GM23338 (cell line): ENCODE results near the gene PPHLN1. TPM values are rescaled to one million over a fixed set of nuclear protein-coding genes. Genes with fewer than 3 reads are reported as not detected.

Experiments
- ATAC-seq: fragments of 200-7000 bp; cut with Tn5 transposase; 3 replicates; pipeline ENCODE4 v1.9.1; 2020
- DNase-seq: peaks from one replicate; pipeline ENCODE4 v3.0.0-alpha.2; 2015; ENCODE audit warnings: low spot score
- H2AFZ ChIP-seq: fragments of 200-600 bp; sonication (generic); 2 replicates; pipeline ENCODE4 v1.8.0; 2016; ENCODE audit warnings: antibody characterized with exemption, mild to moderate bottlenecking, moderate library complexity
- H3F3A ChIP-seq: fragments of 200-600 bp; sonication (generic); replicated peaks from 2 replicates; pipeline ENCODE4 v1.8.0; 2017; ENCODE audit warnings: antibody characterized with exemption, mixed run types, low read depth
- H3K27ac ChIP-seq: fragments of 200-600 bp; sonication (generic); 2 replicates; pipeline ENCODE4 v1.6.1; 2016; ENCODE audit warnings: low read depth
- H3K27me3 ChIP-seq: fragments of 200-600 bp; sonication (generic); 2 replicates; pipeline ENCODE4 v1.8.0; 2016; ENCODE audit warnings: mild to moderate bottlenecking, mixed run types, moderate library complexity; ENCODE audit not compliant: insufficient read depth
- H3K36me3 ChIP-seq: fragments of 200-600 bp; sonication (generic); 2 replicates; pipeline ENCODE4 v1.8.0; 2016; ENCODE audit warnings: mild to moderate bottlenecking; ENCODE audit not compliant: insufficient read depth
- H3K4me1 ChIP-seq: fragments of 200-600 bp; sonication (generic); 2 replicates; pipeline ENCODE4 v1.8.0; 2016; ENCODE audit warnings: mild to moderate bottlenecking, moderate library complexity; ENCODE audit not compliant: insufficient read depth
- H3K4me2 ChIP-seq: fragments of 200-600 bp; sonication (generic); 2 replicates; pipeline ENCODE4 v1.7.1; 2017; ENCODE audit warnings: mixed run types
- H3K4me3 ChIP-seq: fragments of 200-600 bp; sonication (generic); 2 replicates; pipeline ENCODE4 v1.6.1; 2016; ENCODE audit warnings: mixed run types
- H3K79me2 ChIP-seq: fragments of 200-600 bp; sonication (generic); replicated peaks from 2 replicates; pipeline ENCODE4 v1.8.0; 2017; ENCODE audit warnings: mild to moderate bottlenecking; ENCODE audit not compliant: insufficient read depth
- H3K9me2 ChIP-seq: fragments of 200-600 bp; sonication (generic); 2 replicates; pipeline ENCODE4 v1.8.0; 2017; ENCODE audit not compliant: insufficient read depth
- H4K20me1 ChIP-seq: fragments of 200-600 bp; sonication (generic); replicated peaks from 2 replicates; pipeline ENCODE4 v1.8.0; 2017; ENCODE audit warnings: mild to moderate bottlenecking; ENCODE audit not compliant: insufficient read depth
- H3K27ac Mint-ChIP-seq: 2 replicates; pipeline ENCODE4 v1.8.0; 2020; ENCODE audit warnings: inconsistent platforms, mild to moderate bottlenecking, moderate library complexity, mixed read lengths
- H3K27me3 Mint-ChIP-seq: 3 replicates; pipeline ENCODE4 v1.8.0; 2022; ENCODE audit warnings: low read depth, mild to moderate bottlenecking, moderate library complexity, mixed read lengths, inconsistent platforms; ENCODE audit not compliant: insufficient read depth, poor library complexity
- H3K36me3 Mint-ChIP-seq: 3 replicates; pipeline ENCODE4 v1.8.0; 2021; ENCODE audit warnings: low read depth, mild to moderate bottlenecking, inconsistent platforms, moderate library complexity, mixed read lengths
- H3K4me1 Mint-ChIP-seq: 3 replicates; pipeline ENCODE4 v1.8.0; 2020; ENCODE audit warnings: mild to moderate bottlenecking, inconsistent platforms, mixed read lengths
- H3K4me3 Mint-ChIP-seq: 3 replicates; pipeline ENCODE4 v1.8.0; 2021; ENCODE audit warnings: moderate library complexity, mild to moderate bottlenecking, inconsistent platforms, mixed read lengths
- H3K9me3 Mint-ChIP-seq: 3 replicates; pipeline ENCODE4 v1.8.0; 2020; ENCODE audit warnings: moderate library complexity, mild to moderate bottlenecking, inconsistent platforms, mixed read lengths
- ETS1 ChIP-seq: IDR thresholded peaks from 2 replicates; pipeline ENCODE4 v1.6.1; 2016; ENCODE audit warnings: antibody characterized with exemption
- EZH2 ChIP-seq: fragments of 200-600 bp; sonication (generic); IDR thresholded peaks from one replicate; pipeline ENCODE4 v1.8.0; 2017; ENCODE audit warnings: antibody characterized with exemption, mild to moderate bottlenecking, low read depth; ENCODE audit not compliant: unreplicated experiment
- JUNB ChIP-seq: IDR thresholded peaks from one replicate; pipeline ENCODE4 v1.6.1; 2016; ENCODE audit warnings: antibody characterized with exemption; ENCODE audit not compliant: unreplicated experiment
- NANOG ChIP-seq: IDR thresholded peaks from 2 replicates; pipeline ENCODE4 v1.6.1; 2016; ENCODE audit warnings: antibody characterized with exemption, borderline replicate concordance
- POLR2AphosphoS5 ChIP-seq: IDR thresholded peaks from 2 replicates; pipeline ENCODE4 v1.6.1; 2016; ENCODE audit warnings: antibody characterized with exemption, low read depth
- REST ChIP-seq: IDR thresholded peaks from one replicate; pipeline ENCODE4 v1.6.1; 2018; ENCODE audit warnings: antibody characterized with exemption; ENCODE audit not compliant: unreplicated experiment
- STAT1 ChIP-seq: IDR thresholded peaks from one replicate; pipeline ENCODE4 v1.6.1; 2016; ENCODE audit warnings: antibody characterized with exemption; ENCODE audit not compliant: unreplicated experiment
- ZNF114 ChIP-seq: fragments of 250-450 bp; sonication (Bioruptor Pico); IDR thresholded peaks from 2 replicates; pipeline ENCODE4 v1.5.0; 2020; ENCODE audit warnings: mild to moderate bottlenecking, moderate library complexity
- ZNF331 ChIP-seq: fragments of 250-450 bp; sonication (Bioruptor Pico); IDR thresholded peaks from 2 replicates; pipeline ENCODE4 v1.5.0; 2020; ENCODE audit warnings: low read depth, mild to moderate bottlenecking, moderate library complexity
- polyA plus RNA-seq: library from polyadenylated mRNA; unstranded; fragments of >200 nt; fragmentation: Nextera tagmentation; extraction: Ambion mirVana; gene quantifications from 2 replicates; pipeline ENCODE4 v1.2.1, GENCODE V29; 2016
- total RNA-seq: library from RNA; depleted of rRNA; stranded (reverse); fragments of >200 nt; shearing (Covaris generic); gene quantifications from 2 replicates; pipeline ENCODE4 v1.2.3, GENCODE V29; 2014
- TF ChIP-seq, protein P1 (sequence below): fragments of 250-450 bp; sonication (Bioruptor Pico); IDR thresholded peaks from 2 replicates; pipeline ENCODE4 v1.5.0; 2020; ENCODE audit warnings: mild to moderate bottlenecking, moderate library complexity

PPHLN1 gene
- total and polyA plus RNA-seq, 2 experiments from 2014 or later, result 93.0 to 103 TPM

DNA sequence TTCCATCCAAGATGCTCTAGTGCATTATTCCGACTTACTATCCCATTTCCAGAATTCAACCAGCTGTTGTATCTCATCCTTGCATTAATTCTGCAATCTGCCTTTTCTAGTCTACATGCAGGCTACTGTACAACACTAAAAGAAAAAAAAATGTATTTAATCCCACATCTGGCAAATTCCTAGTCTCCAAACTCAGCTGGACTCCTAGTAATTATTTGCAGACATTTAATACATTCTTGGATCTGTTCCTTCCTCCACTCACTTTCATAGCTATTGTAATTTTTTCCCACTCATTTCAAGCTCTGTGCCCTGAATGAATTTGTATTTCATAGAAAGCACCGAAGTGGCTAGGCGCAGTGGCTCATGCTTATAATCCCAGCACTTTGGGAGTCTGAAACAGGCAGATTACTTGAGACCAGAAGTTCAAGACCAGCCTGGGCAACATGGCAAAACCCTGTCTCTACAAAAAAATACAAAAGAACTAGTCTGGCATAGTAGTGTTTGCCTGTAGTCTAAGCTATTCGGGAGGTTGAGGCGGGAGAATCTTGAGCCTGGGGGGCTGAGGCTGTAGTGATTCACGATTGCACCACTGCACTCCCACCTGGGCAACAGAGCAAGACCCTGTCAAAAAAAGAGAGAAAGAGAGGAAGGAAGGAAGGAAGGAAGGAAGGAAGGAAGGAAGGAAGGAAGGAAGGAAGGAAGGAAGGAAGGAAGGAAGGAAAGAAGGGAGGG is 48.4 kb upstream of the PPHLN1 start:
- Histone ChIP-seq H3K79me2 (no peaks in the 10 kb centered on the region), H3K27ac (no peak overlapping the region), H4K20me1 (no peaks in the 10 kb centered on the region), H3K27me3 (no peaks in the 10 kb centered on the region), H2AFZ (no peak overlapping the region), H3K4me1 (no peaks in the 10 kb centered on the region), H3K4me3 (no peak overlapping the region), H3K36me3 (no peaks in the 10 kb centered on the region), H3F3A (no peaks in the 10 kb centered on the region), H3K9me2 (no peaks in the 10 kb centered on the region), H3K4me2 (no peak overlapping the region)
- Mint-ChIP-seq H3K36me3 (peaks cover 5% of the 10 kb centered on the region; the same call in 1 of the 3 replicates), H3K4me1 (peaks cover 2% of the 10 kb centered on the region; the same call in 1 of the 3 replicates), H3K9me3 (peaks cover 15% of the 10 kb centered on the region), H3K27ac (no peak overlapping the region), H3K4me3 (no peak overlapping the region), H3K27me3 (no peaks in the 10 kb centered on the region)
- DNase-seq (no peak), ATAC-seq (no peak)
- no peak for TF ChIP-seq JUNB

DNA sequence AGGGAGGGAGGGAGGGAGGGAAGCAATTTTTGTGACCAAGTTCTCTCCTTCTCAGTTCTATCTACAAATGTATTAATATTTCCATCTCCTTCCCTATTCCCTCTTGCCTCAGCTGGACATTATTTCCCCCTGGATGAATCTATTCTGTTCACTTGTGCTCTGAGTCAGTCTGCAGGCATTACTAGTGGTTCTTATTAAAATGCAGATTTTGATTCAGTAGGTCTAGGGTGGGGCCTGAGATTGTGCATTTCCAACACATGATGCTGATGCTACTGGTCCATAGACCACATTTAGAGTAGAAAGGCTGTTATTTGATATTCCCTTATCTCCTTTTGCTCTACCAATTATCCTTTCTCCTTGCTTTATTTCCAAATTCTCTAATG is 47.8 kb upstream of the PPHLN1 start:
- no peaks in the 10 kb centered on the region for H3K27me3 Mint-ChIP-seq
- H3K36me3 ChIP-seq, result no peaks in the 10 kb centered on the region
- no peaks in the 10 kb centered on the region for H3K27me3 ChIP-seq
- no peak overlapping the region for H2AFZ ChIP-seq
- H4K20me1 ChIP-seq, result no peaks in the 10 kb centered on the region
- peaks cover 9% of the 10 kb centered on the region for H3K9me3 Mint-ChIP-seq
- H3K4me3 Mint-ChIP-seq, result no peak overlapping the region
- H3K36me3 Mint-ChIP-seq, result peaks cover 1% of the 10 kb centered on the region; the same call in 1 of the 3 replicates
- H3K79me2 ChIP-seq, result no peaks in the 10 kb centered on the region
- no peak overlapping the region for H3K4me2 ChIP-seq
- ATAC-seq (no peak), DNase-seq (no peak)
- H3K4me3 ChIP-seq, result no peak overlapping the region
- no peaks in the 10 kb centered on the region for H3F3A ChIP-seq
- TF ChIP-seq NANOG (no peak), REST (no peak), POLR2AphosphoS5 (no peak), ZNF114 (CRISPR knock-in tag) (no peak), EZH2 (no peak), ETS1 (no peak), JUNB (no peak), STAT1 (no peak), ZNF331 (CRISPR knock-in tag) (no peak)
- TF ChIP-seq, protein P1, sequence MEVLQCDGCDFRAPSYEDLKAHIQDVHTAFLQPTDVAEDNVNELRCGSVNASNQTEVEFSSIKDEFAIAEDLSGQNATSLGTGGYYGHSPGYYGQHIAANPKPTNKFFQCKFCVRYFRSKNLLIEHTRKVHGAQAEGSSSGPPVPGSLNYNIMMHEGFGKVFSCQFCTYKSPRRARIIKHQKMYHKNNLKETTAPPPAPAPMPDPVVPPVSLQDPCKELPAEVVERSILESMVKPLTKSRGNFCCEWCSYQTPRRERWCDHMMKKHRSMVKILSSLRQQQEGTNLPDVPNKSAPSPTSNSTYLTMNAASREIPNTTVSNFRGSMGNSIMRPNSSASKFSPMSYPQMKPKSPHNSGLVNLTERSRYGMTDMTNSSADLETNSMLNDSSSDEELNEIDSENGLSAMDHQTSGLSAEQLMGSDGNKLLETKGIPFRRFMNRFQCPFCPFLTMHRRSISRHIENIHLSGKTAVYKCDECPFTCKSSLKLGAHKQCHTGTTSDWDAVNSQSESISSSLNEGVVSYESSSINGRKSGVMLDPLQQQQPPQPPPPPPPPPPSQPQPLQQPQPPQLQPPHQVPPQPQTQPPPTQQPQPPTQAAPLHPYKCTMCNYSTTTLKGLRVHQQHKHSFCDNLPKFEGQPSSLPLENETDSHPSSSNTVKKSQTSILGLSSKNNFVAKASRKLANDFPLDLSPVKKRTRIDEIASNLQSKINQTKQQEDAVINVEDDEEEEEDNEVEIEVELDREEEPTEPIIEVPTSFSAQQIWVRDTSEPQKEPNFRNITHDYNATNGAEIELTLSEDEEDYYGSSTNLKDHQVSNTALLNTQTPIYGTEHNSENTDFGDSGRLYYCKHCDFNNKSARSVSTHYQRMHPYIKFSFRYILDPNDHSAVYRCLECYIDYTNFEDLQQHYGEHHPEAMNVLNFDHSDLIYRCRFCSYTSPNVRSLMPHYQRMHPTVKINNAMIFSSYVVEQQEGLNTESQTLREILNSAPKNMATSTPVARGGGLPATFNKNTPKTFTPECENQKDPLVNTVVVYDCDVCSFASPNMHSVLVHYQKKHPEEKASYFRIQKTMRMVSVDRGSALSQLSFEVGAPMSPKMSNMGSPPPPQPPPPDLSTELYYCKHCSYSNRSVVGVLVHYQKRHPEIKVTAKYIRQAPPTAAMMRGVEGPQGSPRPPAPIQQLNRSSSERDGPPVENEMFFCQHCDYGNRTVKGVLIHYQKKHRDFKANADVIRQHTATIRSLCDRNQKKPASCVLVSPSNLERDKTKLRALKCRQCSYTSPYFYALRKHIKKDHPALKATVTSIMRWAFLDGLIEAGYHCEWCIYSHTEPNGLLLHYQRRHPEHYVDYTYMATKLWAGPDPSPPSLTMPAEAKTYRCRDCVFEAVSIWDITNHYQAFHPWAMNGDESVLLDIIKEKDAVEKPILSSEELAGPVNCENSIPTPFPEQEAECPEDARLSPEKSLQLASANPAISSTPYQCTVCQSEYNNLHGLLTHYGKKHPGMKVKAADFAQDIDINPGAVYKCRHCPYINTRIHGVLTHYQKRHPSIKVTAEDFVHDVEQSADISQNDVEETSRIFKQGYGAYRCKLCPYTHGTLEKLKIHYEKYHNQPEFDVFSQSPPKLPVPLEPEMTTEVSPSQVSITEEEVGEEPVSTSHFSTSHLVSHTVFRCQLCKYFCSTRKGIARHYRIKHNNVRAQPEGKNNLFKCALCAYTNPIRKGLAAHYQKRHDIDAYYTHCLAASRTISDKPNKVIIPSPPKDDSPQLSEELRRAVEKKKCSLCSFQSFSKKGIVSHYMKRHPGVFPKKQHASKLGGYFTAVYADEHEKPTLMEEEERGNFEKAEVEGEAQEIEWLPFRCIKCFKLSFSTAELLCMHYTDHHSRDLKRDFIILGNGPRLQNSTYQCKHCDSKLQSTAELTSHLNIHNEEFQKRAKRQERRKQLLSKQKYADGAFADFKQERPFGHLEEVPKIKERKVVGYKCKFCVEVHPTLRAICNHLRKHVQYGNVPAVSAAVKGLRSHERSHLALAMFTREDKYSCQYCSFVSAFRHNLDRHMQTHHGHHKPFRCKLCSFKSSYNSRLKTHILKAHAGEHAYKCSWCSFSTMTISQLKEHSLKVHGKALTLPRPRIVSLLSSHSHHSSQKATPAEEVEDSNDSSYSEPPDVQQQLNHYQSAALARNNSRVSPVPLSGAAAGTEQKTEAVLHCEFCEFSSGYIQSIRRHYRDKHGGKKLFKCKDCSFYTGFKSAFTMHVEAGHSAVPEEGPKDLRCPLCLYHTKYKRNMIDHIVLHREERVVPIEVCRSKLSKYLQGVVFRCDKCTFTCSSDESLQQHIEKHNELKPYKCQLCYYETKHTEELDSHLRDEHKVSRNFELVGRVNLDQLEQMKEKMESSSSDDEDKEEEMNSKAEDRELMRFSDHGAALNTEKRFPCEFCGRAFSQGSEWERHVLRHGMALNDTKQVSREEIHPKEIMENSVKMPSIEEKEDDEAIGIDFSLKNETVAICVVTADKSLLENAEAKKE (CRISPR knock-in tag), result no peak
- no peaks in the 10 kb centered on the region for H3K4me1 ChIP-seq
- peaks cover 2% of the 10 kb centered on the region; the same call in 1 of the 3 replicates for H3K4me1 Mint-ChIP-seq
- H3K27ac ChIP-seq, result no peak overlapping the region
- H3K9me2 ChIP-seq, result no peaks in the 10 kb centered on the region
- H3K27ac Mint-ChIP-seq, result no peak overlapping the region
